ENCODE results near the gene CELSR1.
A peak's percentile ranks its signal among the peaks of the same experiment; 100 is the strongest.

CELSR1 gene

GRCh38 chr22:46557736-46558480 is 20.5 kb upstream of the CELSR1 start:
- no peak for DNase-seq (ENCODE audit: low read depth in 2 of 2)

GRCh38 chr22:46556775-46557174 is 19.4 kb upstream of the CELSR1 start:
- DNase-seq (ENCODE audit: low read depth in 2 of 2): no peak

- DNase-seq (ENCODE audit: low read depth in 2 of 2): no peak
These were observed 15.8 kb upstream of the CELSR1 start for GRCh38 chr22:46553189-46553588.

- no peak for DNase-seq (ENCODE audit: low read depth in 2 of 2)
These were observed 14.6 kb upstream of the CELSR1 start for GRCh38 chr22:46551996-46552395.

GRCh38 chr22:46551321-46551720 is 13.9 kb upstream of the CELSR1 start:
- no peak for DNase-seq (ENCODE audit: low read depth in 2 of 2)

DNA sequence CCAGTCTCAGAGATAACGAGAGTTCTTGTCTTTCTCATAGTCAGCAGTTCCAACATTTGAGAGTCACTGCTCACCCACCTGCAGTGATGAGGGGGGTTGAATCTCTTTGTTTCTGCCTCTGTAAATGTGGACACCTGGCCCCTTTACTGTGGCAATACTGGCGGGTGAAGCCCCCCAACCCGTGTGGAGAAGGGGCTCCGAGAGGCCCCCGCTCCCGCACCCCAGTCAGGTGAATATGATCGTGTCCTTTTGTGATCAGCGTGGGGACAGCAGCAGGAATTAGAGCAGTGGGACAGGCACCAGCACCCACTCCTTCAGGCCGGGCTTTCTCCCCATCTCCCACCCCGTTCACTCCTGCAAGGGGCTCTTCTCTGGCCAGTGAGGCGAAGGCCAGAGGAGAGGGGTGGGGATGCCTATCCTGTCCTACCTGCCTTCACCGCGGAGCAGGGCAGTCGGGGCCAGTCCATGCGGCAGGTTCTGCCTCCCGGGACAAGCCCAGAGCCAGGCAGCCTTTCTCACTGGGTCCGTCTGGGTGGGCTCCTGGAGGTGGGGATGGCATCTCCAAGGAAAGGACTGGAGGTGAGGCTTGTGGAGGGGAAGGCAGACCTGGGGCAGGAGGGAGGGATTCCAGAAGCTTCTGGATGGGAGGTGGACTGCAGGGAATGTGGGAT is 12.7 kb upstream of the CELSR1 start:
- no peak for DNase-seq (ENCODE audit: low read depth in 2 of 2)

- no peak for DNase-seq (ENCODE audit: low read depth in 2 of 2)
These were observed 12.1 kb upstream of the CELSR1 start for GRCh38 chr22:46549563-46549840.

GRCh38 chr22:46547883-46548244 is 10.4 kb upstream of the CELSR1 start:
- DNase-seq (ENCODE audit: low read depth in 2 of 2): no peak

DNA sequence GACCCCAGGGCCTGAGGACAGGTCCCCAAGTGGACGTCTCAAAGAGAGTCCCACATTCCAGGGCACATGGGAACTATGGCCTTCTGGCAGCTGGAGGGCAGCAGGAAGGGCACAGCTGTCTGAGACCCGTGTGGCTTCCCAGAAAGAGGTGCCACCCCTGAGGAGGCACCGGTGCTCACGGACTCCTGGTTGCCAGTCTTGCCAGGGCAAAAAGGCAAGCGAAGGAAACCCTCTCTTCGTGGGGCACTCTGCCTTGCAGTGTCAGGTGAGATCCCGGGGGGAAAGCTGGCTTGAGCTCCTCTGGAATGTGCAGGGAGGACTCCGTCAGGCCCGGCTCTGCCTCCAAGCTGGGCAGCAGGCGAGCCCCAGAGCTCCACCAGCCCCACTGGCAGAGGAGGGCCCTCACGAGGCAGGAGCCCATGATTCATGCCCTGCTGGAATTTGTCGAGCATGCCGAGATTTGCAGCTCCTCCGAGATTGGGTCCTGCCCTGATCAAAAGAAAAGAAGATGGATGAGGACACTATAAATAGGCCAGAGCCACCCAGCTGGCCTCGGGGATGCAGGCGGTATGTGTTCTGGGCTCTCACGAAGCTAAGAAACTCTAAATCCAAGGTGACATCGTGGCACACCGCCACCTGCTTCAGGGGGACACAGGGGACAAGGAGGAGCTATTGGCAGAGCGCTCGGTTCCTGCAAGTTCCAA is 9.9 kb upstream of the CELSR1 start:
- DNase-seq (ENCODE audit: low read depth in 2 of 2): no peak

GRCh38 chr22:46546466-46547178 is 9.2 kb upstream of the CELSR1 start:
- DNase-seq (ENCODE audit: low read depth in 2 of 2): no peak

DNA sequence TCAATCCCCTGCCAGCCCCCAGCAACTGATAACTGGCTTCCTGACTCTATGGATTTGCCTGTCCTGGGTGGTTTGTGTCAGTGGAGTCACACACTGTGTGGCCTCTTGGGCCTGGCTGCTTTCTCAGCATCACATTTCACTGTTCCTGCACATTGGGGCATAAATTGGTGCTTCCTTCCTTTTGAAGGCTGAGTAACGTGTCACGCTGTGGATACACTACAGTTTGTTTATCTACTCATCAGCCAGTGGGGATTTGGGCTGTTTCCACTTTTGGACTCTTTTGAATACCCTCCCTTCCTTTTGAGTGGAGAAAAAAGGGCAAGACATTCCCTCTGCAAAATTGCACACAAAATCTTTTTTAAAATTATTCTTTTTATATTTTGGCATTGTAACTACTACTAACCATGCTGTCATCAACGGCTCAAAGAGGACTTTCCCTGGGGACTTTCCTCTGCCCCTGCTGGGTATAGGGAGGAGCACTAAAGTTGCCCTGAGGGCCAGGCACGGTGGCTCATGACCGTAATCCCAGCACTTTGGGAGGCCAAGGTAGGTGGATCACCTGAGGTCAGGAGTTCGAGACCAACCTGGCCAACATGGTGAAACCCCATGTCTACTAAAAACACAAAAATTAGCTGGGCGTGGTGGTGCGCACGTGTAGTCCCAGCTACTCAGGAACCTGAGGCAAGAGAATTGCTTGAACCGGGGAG is 7.8 kb upstream of the CELSR1 start:
- no peak for DNase-seq (ENCODE audit: low read depth in 2 of 2)

DNA sequence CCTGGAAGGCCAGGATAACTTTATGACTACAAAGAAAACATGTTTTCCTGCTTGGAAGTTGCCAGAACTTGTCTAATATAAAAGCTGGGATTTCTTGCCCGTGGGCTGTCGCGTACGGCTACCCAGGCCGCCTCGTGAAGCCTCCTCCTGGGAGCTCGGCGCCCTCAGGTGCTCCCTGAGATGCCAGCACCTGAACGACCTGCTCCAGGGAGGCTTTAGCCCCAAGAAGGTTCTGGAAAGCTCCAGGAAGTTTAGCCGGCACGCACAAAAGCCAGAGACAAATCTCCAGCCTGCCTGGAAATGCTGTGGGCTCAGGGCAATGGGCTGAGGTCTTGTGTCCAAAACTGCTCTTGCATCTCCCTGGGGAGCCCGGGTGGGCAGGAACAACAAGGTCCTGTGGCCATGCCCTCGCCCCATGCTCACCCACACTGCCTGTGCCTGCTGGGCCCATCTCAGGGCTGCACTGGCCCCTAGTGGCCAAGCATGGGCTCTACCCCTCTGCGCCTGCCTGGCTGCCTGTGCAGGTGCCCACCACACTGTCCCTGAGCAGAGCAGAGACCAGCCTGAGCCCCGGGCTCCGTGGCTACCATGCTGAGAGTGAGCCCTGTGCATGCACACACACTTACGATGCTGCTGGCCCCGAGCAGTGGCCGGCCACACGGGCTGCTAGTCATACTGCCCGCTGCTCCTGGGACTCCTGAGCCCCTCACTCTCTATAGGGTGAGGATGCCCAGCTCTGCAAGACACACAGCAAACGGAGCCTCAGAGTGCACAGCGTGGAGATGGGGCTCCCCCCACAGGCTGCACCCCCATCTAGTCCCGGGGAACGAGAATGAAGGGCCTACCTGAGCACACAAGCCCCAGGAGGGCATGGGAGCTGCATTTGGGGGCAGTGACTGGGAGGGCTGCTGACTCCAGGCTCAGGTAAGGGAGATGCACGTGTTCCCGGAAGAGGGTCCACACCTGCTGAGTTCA is 4.9 kb upstream of the CELSR1 start:
- peak; percentile 56 to 61 for DNase-seq (ENCODE audit: low read depth in 2 of 2)

- no peak for DNase-seq (ENCODE audit: low read depth in 2 of 2)
These were observed 4.1 kb upstream of the CELSR1 start for GRCh38 chr22:46541536-46541935.

DNA sequence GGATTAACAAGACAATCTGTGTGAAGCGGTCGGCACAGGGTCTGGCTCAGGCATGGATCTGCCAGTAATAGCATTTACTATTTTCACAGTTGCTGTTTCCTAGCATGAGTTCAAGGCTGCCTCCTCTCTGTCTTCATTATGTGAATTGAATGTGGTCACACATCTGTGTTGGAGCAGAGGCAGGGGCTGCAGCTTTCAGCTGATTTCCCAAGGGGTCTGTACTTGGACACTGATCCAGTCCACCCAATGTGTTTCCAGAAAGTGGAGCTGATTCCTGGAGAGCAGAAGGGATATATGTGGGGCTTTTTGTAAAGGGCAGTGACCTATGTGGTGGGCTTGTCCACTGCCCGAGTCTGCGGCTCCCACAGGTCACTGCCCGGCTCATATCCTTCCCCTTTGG is 3.5 kb upstream of the CELSR1 start:
- no peak for DNase-seq (ENCODE audit: low read depth in 2 of 2)

GRCh38 chr22:46539169-46539568 is 1.7 kb upstream of the CELSR1 start:
- DNase-seq (ENCODE audit: low read depth in 2 of 2): no peak

GRCh38 chr22:46538814-46539160 is 1.4 kb upstream of the CELSR1 start:
- peak; percentile 17 to 33 for DNase-seq (ENCODE audit: low read depth in 2 of 2)

DNA sequence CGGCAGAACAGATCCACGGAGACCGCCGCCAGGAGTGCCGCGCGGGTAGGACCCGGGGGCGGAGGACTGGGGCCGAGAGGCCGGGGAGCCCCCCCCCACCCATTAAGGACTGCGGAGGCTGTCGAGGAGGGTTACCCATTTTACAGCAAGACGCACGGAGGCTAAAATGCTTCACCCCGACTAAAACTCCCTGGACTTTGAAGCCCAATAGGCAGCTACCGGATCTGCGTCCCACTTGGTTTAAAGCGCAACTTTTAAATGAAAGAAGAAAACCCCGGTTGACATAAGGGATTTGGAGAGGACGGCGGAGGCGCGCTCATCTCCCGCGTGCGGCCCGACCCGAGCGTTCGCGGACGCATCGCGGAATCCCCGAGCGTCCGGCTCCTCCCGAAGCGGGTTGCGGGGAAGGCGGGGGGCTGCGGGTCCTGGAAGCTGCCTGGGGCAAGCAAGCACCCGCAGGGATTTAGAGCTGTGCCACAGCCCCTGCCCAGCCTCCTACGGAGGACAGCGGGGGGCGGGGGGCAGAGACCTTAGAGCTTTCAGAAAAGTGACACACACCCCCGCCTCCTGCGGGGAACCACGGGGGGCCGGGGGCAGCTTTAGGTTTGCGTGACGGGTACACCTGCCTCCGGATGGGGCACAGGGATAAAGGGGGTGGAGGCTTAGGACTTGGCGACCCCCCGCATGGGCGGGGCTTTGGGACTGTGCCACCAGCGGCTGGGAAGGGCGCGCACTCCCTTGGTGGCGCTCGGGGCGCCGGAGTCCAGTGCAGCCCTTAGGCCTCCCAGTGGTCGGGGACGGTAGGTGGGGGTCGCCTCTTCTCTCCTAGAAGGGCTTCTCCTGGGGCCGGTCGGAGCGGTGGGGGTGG is 760 bp upstream of the CELSR1 start:
- no peak for DNase-seq (ENCODE audit: low read depth in 2 of 2)

DNA sequence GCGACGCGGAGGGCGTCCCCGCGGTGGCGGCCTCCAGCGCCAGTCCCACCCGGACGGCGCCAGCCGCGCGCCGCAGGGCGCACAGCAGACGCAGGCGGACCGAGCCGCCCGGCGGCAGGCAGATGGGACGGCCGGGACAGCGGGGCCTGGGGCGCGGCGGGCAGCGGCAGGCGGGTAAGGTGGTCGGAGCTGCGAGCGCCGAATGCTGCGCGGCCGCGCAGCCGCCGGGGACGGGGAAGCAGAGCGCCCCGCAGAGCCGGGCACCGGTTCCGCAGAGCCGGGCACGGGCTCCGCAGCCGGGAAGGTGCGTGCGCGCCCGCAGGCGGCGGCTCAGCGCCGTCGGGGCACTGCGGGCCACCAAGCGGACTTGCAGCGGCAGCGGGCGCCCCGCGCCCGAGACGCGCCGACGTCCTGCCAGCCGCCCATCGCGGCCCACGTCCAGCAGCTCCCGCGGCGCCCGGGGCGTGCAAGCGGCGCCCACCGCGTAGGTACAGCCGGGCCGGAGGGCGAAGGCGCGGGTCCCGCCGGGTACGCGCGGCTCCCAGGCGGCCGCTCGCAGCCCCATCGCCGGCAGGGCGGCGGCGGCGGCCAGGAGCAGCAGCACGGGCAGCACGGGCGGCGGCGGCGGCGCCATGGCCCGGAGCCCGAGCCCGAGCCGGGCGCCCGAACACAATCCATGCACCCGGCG is 739 bp downstream of the CELSR1 start:
- DNase-seq (ENCODE audit: low read depth in 2 of 2): no peak

- DNase-seq (ENCODE audit: low read depth in 2 of 2): no peak
These were observed 1.4 kb downstream of the CELSR1 start for GRCh38 chr22:46535876-46536536.
